HG02973 (cell line): ENCODE measurements around the gene TSPAN14.

Experiments used
- ATAC-seq: cut with Tn5 transposase; IDR thresholded peaks from one replicate; pipeline ENCODE4 v1.9.1; 2021; ENCODE audit warnings: moderate library complexity; ENCODE audit not compliant: unreplicated experiment

TSPAN14 gene

DNA sequence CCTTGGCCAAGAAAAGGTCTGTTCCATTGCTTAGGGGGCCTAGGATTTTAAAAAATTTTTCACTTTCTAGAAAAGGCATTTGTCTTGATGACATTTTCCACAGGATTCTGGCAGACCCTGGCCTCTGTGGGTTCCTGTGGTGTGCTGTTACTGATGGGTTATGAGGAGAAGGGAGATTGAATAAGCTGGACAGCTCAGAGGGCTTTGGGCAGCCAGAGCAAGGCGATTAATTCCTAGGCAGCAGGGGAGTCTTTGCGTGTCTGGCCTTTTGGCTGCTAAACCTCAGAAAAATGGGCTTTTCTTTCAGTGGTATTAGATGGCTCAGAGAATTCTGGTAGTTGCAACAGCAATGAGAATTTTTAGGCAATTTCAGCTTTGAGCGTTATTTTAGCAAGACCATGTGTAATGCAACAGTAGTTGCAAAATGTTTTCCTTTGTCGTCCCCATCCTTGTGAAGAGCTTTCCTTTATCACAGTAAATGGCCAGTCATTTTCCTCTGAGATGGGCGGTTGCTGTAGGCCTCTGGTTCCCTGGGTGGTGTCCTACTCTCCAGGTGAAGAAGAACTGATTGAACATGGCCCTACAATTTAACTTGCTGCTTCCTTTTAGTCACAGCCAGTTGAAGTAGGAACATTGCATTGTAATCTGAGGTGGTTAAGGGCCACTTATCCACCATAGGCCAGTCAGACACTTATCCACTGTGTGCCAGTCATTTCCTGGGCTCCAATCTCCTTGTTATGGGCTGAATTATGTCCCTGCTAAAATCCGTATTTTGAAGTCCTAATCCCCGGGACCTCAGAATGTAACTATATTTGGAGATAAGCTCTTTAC is 126.7 kb downstream of the TSPAN14 start:
- no peak for ATAC-seq

DNA sequence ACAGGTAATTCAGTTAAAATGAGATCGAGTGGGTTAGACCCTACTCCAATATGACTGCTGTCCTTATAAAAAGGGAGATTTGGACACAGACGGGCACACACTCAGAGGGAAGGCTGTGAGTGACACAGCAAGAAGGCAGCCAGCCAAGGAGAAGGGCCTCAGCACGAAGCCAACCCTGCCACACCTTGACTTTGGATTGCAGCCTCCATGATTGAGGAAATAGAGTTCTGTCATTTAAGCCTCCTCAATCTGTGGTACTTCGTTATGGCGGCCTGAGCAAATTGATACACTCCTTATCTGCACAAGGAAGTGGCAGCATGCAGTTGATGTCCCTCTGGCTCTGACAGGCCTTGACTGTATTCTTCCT is 127.3 kb downstream of the TSPAN14 start:
- no peak for ATAC-seq

DNA sequence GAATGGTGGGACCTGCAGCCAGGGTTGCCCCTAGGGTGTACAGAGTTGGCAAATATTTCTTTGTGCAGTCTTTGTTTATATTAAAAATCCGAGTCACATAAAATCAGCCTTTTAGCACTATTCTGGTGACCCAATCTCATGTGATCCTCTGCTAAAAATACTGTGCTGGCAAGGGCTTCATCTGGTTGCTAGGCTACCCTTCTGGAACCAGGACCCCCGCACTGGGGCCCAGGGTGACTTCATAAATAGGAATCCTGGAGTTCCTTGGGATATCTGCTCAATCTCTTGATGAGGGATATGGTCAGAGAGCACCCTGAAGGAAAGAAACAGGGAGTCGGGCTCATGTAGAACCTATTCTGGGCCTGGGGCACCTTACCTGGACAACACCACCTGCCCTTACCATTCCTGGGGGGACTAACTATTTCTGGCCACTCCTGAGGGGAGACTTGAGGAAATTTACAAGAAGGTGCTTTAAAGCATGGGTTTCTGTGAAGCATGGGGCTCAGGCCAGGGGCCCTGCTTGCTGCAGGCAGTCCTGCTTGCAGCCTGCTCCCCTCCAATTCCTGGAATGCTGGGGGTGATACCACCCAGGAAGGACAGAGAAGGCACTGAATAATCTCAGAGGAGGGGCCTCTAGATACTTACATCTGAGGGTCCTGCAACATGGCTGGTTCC is 128.3 kb downstream of the TSPAN14 start:
- ATAC-seq: no peak
